H9 (cell line): ENCODE data around the gene DNAJC1. TPM values are rescaled to one million over a fixed set of nuclear protein-coding genes. Genes with fewer than 3 reads are reported as not detected.

Source experiments
- DNase-seq: peaks from one replicate; pipeline ENCODE4 v3.0.0-alpha.2; 2017
- H2AFZ ChIP-seq: one replicate; pipeline ENCODE4 v1.6.1; 2013; ENCODE audit warnings: mild to moderate bottlenecking, low read length, control low read depth, moderate library complexity
- H2AK5ac ChIP-seq: 2 replicates; pipeline ENCODE4 v1.6.1; 2013; ENCODE audit warnings: low read length, control low read depth, mixed read lengths; ENCODE audit not compliant: insufficient read length
- H2BK120ac ChIP-seq: one replicate; pipeline ENCODE4 v1.6.1; 2013; ENCODE audit warnings: low read depth, mild to moderate bottlenecking, low read length, control low read depth, inconsistent platforms; ENCODE audit not compliant: poor library complexity, severe bottlenecking
- H2BK12ac ChIP-seq: 2 replicates; pipeline ENCODE4 v1.6.1; 2013; ENCODE audit warnings: low read length, control low read depth, mixed read lengths, low read depth; ENCODE audit not compliant: insufficient read length
- H2BK15ac ChIP-seq: 2 replicates; pipeline ENCODE4 v1.6.1; 2013; ENCODE audit warnings: low read depth, low read length, control low read depth
- H2BK20ac ChIP-seq: one replicate; pipeline ENCODE4 v1.6.1; 2013; ENCODE audit warnings: low read depth, mild to moderate bottlenecking, low read length, control low read depth, inconsistent platforms; ENCODE audit not compliant: poor library complexity, severe bottlenecking
- H2BK5ac ChIP-seq: 2 replicates; pipeline ENCODE4 v1.6.1; 2013; ENCODE audit warnings: low read length, control low read depth, mixed read lengths; ENCODE audit not compliant: insufficient read length
- H3K14ac ChIP-seq: 2 replicates; pipeline ENCODE4 v1.6.1; 2013; ENCODE audit warnings: low read length, control low read depth; ENCODE audit not compliant: insufficient read depth
- H3K18ac ChIP-seq: 2 replicates; pipeline ENCODE4 v1.6.1; 2013; ENCODE audit warnings: low read depth, mild to moderate bottlenecking, mixed read lengths, low read length, control low read depth; ENCODE audit not compliant: insufficient read length
- H3K23ac ChIP-seq: 2 replicates; pipeline ENCODE4 v1.6.1; 2013; ENCODE audit warnings: low read length, control low read depth, mixed read lengths, low read depth; ENCODE audit not compliant: insufficient read length
- H3K23me2 ChIP-seq: 2 replicates; pipeline ENCODE4 v1.6.1; 2013; ENCODE audit warnings: low read depth, mild to moderate bottlenecking, mixed read lengths, low read length, control low read depth; ENCODE audit not compliant: insufficient read length, poor library complexity, severe bottlenecking
- H3K27ac ChIP-seq: 2 replicates; pipeline ENCODE4 v1.5.1; 2013; ENCODE audit warnings: low read length, control low read depth, mixed read lengths, low read depth; ENCODE audit not compliant: insufficient read length
- H3K27me3 ChIP-seq: 2 replicates; pipeline ENCODE4 v1.6.1; 2013; ENCODE audit warnings: low read length, control low read depth, inconsistent platforms; ENCODE audit not compliant: insufficient read depth
- H3K4ac ChIP-seq: 2 replicates; pipeline ENCODE4 v1.6.1; 2013; ENCODE audit warnings: low read depth, mild to moderate bottlenecking, control low read depth, inconsistent platforms, low read length, moderate library complexity
- H3K4me1 ChIP-seq: 2 replicates; pipeline ENCODE4 v1.6.1; 2013; ENCODE audit warnings: low read length, control low read depth, inconsistent platforms; ENCODE audit not compliant: insufficient read depth
- H3K4me2 ChIP-seq: 2 replicates; pipeline ENCODE4 v1.6.1; 2013; ENCODE audit warnings: low read length, control low read depth, mixed read lengths; ENCODE audit not compliant: insufficient read length, insufficient read depth
- H3K56ac ChIP-seq: 2 replicates; pipeline ENCODE4 v1.6.1; 2013; ENCODE audit warnings: low read depth, mild to moderate bottlenecking, mixed read lengths, low read length, control low read depth; ENCODE audit not compliant: insufficient read length
- H3K79me1 ChIP-seq: 2 replicates; pipeline ENCODE4 v1.6.1; 2013; ENCODE audit warnings: low read depth, mild to moderate bottlenecking, moderate library complexity, low read length, control low read depth, inconsistent platforms; ENCODE audit not compliant: insufficient read depth, poor library complexity, severe bottlenecking
- H3K79me2 ChIP-seq: 2 replicates; pipeline ENCODE4 v1.6.1; 2013; ENCODE audit warnings: low read length, control low read depth, inconsistent platforms; ENCODE audit not compliant: insufficient read depth
- H3K9ac ChIP-seq: 2 replicates; pipeline ENCODE4 v1.6.1; 2013; ENCODE audit warnings: low read length, control low read depth, mixed read lengths; ENCODE audit not compliant: insufficient read length; ENCODE audit errors: extremely low read depth
- H3K9me3 ChIP-seq: one replicate; pipeline ENCODE4 v1.6.1; 2013; ENCODE audit warnings: low read depth, low read length, inconsistent platforms; ENCODE audit not compliant: control insufficient read depth
- H3T11ph ChIP-seq: one replicate; pipeline ENCODE4 v1.6.1; 2013; ENCODE audit warnings: mild to moderate bottlenecking, low read length, control low read depth, inconsistent platforms
- H4K20me1 ChIP-seq: one replicate; pipeline ENCODE4 v1.6.1; 2013; ENCODE audit not compliant: control insufficient read depth, insufficient read length, insufficient read depth
- H4K5ac ChIP-seq: 2 replicates; pipeline ENCODE4 v1.6.1; 2013; ENCODE audit warnings: low read depth, mild to moderate bottlenecking, mixed read lengths, low read length, control low read depth; ENCODE audit not compliant: insufficient read length
- H4K8ac ChIP-seq: replicated peaks from 2 replicates; pipeline ENCODE4 v1.6.1; 2013; ENCODE audit warnings: low read length, control low read depth, mixed read lengths, low read depth; ENCODE audit not compliant: insufficient read length
- H4K91ac ChIP-seq: 2 replicates; pipeline ENCODE4 v1.6.1; 2013; ENCODE audit warnings: low read depth, mild to moderate bottlenecking, moderate library complexity, mixed read lengths, low read length, control low read depth; ENCODE audit not compliant: insufficient read length
- H3K27ac Mint-ChIP-seq, 3 experiments: 2 replicates in 2 of 3; 3 replicates in 1 of 3; pipeline ENCODE4 v1.8.0; 2020 to 2021; ENCODE audit warnings: mixed read lengths in 3 of 3, mild to moderate bottlenecking in 1 of 3, moderate library complexity in 1 of 3
- H3K27me3 Mint-ChIP-seq: 2 replicates; pipeline ENCODE4 v1.8.0; 2021; ENCODE audit warnings: low read depth, mild to moderate bottlenecking, moderate library complexity, mixed read lengths
- H3K36me3 Mint-ChIP-seq, 3 experiments: 2 replicates in 2 of 3; 3 replicates in 1 of 3; pipeline ENCODE4 v1.8.0; 2020 to 2021; ENCODE audit warnings: low read depth in 3 of 3, mixed read lengths in 3 of 3; ENCODE audit not compliant: insufficient read depth in 1 of 3
- H3K4me1 Mint-ChIP-seq, 2 experiments: 2 replicates each; pipeline ENCODE4 v1.8.0; 2020; ENCODE audit warnings: mixed read lengths in 2 of 2
- H3K4me3 Mint-ChIP-seq, 2 experiments: 2 replicates in 1 of 2; 3 replicates in 1 of 2; pipeline ENCODE4 v1.8.0; 2020 to 2021; ENCODE audit warnings: mild to moderate bottlenecking in 2 of 2, mixed read lengths in 2 of 2, moderate library complexity in 1 of 2
- H3K9me3 Mint-ChIP-seq, 2 experiments: 2 replicates in 1 of 2; 3 replicates in 1 of 2; pipeline ENCODE4 v1.8.0; 2020; ENCODE audit warnings: mild to moderate bottlenecking in 2 of 2, mixed read lengths in 2 of 2, moderate library complexity in 1 of 2
- WGBS: extraction: QIAGEN DNeasy Blood & Tissue Kit; methylation state at CpG from one replicate; pipeline ENCODE4 v1.1.7; 2013; ENCODE audit warnings: missing lambda C conversion rate, low lambda C conversion rate, mixed read lengths; ENCODE audit not compliant: insufficient read length; ENCODE audit errors: extremely low coverage; 5-methylcytosine and 5-hydroxymethylcytosine counted together
- total RNA-seq: library from RNA; stranded (reverse); gene quantifications from 2 replicates; pipeline ENCODE4 v1.2.1, GENCODE V29; 2021
- TF ChIP-seq, protein P1 (sequence below): fragments of 200-600 bp; sonication (generic); conservative IDR thresholded peaks from 3 replicates; pipeline ENCODE4 v1.8.0; 2021; ENCODE audit warnings: antibody characterized with exemption, mild to moderate bottlenecking

DNAJC1 gene
- total RNA-seq, 1 experiment from 2014 or later = 11.2 TPM

DNA sequence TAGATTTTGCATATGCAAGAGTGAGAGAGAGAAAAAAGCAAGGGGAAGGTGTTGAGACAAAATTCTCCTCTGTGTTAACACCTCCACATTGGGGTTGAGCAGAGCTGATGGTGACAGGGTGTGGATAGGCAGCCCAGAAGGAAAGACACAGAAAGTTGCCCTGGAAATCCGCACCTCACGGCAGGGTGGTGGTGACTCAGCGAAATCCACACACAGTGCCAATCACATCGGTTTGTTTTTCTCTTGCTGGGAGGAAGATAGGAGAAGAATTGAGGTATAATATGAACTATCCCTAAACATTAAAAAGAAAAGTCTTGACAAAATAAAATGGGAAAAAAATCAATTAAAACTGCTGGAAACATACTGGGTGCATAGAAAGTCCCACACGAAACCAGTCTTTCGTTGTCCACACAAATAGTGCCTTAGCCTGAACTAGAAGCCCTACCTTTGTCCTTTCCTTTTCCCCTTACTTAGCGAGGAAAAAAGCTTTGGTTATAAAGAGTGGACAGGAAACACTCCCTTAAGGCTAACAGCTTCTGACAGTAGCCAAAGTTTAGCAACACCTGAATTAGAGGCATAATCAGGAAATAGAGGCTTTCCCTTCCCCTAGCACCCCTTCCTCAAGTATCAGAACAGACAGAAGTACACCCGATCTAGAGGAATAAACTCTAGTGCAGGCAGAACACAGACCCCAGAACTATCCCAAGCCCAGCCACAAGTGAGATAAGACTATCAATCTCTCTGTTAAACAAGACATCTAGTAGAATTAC lies 39.2 kb upstream of the DNAJC1 start:
- TF ChIP-seq, protein P1, sequence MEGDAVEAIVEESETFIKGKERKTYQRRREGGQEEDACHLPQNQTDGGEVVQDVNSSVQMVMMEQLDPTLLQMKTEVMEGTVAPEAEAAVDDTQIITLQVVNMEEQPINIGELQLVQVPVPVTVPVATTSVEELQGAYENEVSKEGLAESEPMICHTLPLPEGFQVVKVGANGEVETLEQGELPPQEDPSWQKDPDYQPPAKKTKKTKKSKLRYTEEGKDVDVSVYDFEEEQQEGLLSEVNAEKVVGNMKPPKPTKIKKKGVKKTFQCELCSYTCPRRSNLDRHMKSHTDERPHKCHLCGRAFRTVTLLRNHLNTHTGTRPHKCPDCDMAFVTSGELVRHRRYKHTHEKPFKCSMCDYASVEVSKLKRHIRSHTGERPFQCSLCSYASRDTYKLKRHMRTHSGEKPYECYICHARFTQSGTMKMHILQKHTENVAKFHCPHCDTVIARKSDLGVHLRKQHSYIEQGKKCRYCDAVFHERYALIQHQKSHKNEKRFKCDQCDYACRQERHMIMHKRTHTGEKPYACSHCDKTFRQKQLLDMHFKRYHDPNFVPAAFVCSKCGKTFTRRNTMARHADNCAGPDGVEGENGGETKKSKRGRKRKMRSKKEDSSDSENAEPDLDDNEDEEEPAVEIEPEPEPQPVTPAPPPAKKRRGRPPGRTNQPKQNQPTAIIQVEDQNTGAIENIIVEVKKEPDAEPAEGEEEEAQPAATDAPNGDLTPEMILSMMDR = no peak
- H3K4me2 ChIP-seq = peak overlapping the region; percentile 3
- H3K56ac ChIP-seq = no peak overlapping the region
- peak overlapping the region; percentile 45 for H2BK12ac ChIP-seq
- H3K14ac ChIP-seq = no peak overlapping the region; the same call in 1 of the 2 replicates
- peak; percentile 54 for DNase-seq
- no peak overlapping the region for H2AK5ac ChIP-seq
- H3T11ph ChIP-seq = no peak overlapping the region
- H3K27ac ChIP-seq = no peak overlapping the region
- no peak overlapping the region for H3K4me3 Mint-ChIP-seq
- no peaks in the 10 kb centered on the region for H3K27me3 ChIP-seq
- H4K8ac ChIP-seq = no peak overlapping the region
- H4K20me1 ChIP-seq = no peaks in the 10 kb centered on the region
- H4K91ac ChIP-seq = no peak overlapping the region
- peaks cover 11 to 12% of the 10 kb centered on the region in 2 experiments for H3K4me1 Mint-ChIP-seq
- peaks cover 3 to 4% of the 10 kb centered on the region in 2 experiments for H3K9me3 Mint-ChIP-seq
- H3K23me2 ChIP-seq = no peaks in the 10 kb centered on the region
- H3K23ac ChIP-seq = no peak overlapping the region
- no peak overlapping the region for H3K18ac ChIP-seq
- no peaks in the 10 kb centered on the region for H3K4me1 ChIP-seq
- H2AFZ ChIP-seq = peak overlapping the region; percentile 86
- H3K4ac ChIP-seq = no peak overlapping the region
- H2BK5ac ChIP-seq = no peak overlapping the region
- H3K79me1 ChIP-seq = no peaks in the 10 kb centered on the region
- no peaks in the 10 kb centered on the region for H3K27me3 Mint-ChIP-seq
- no peaks in the 10 kb centered on the region for H3K79me2 ChIP-seq
- peak overlapping the region; percentile 77 for H2BK120ac ChIP-seq
- no peak overlapping the region for H4K5ac ChIP-seq
- H3K36me3 Mint-ChIP-seq = peaks cover 0 to 6% (median 0%) of the 10 kb centered on the region in 3 experiments; a peak in 2 of 7 replicates
- H2BK15ac ChIP-seq = no peak overlapping the region
- H3K9ac ChIP-seq = peak overlapping the region; percentile 19
- H3K9me3 ChIP-seq = no peaks in the 10 kb centered on the region
- H2BK20ac ChIP-seq = no peak overlapping the region
- peak overlapping the region in 2 of 3 experiments; percentile 31 to 62; a peak in 5 of 7 replicates for H3K27ac Mint-ChIP-seq
- no CpG with 5 or more reads among the region's 8 CpGs for whole genome bisulfite sequencing
